Ammon's horn (tissue), 1 donor: ENCODE data around the gene WDR72.
A peak's percentile ranks its signal among the peaks of the same experiment; 100 is the strongest.
"Not testable (repeated sequence)": the region's sequence is repeated elsewhere in the genome, so short reads cannot be mapped to it uniquely, and the experiment has no call there.

Source experiments
- DNase-seq: peaks from one replicate; pipeline ENCODE4 v3.0.0-alpha.2; 2016; ENCODE audit warnings: low spot score

Gene WDR72

GRCh38 chr15:53589520-53590057, 169.9 kb downstream of the WDR72 start:
- DNase-seq = no peak

GRCh38 chr15:53588773-53589172, 170.7 kb downstream of the WDR72 start:
- DNase-seq = no peak

GRCh38 chr15:53586799-53587198, 172.7 kb downstream of the WDR72 start:
- DNase-seq = peak; percentile 40

- no peak for DNase-seq
Measured at GRCh38 chr15:53581513-53581912, 177.9 kb downstream of the WDR72 start.

GRCh38 chr15:53580366-53580765, 179.1 kb downstream of the WDR72 start:
- peak; percentile 35 for DNase-seq

- DNase-seq = peak; percentile 8
Measured at GRCh38 chr15:53576841-53577240, 182.6 kb downstream of the WDR72 start.

GRCh38 chr15:53573091-53573490, 186.4 kb downstream of the WDR72 start:
- no peak for DNase-seq

- DNase-seq = no peak
Measured at GRCh38 chr15:53569751-53570480, 189.5 kb downstream of the WDR72 start.

- DNase-seq = no peak
Measured at GRCh38 chr15:53566912-53567311, 192.6 kb downstream of the WDR72 start.

- DNase-seq = no peak
Measured at GRCh38 chr15:53565721-53566120, 193.7 kb downstream of the WDR72 start.

GRCh38 chr15:53564647-53565046, 194.8 kb downstream of the WDR72 start:
- no peak for DNase-seq

GRCh38 chr15:53563627-53564026, 195.8 kb downstream of the WDR72 start:
- no peak for DNase-seq

- DNase-seq = no peak
Measured at GRCh38 chr15:53559364-53560277, 199.8 kb downstream of the WDR72 start.

GRCh38 chr15:53558384-53558783, 201.1 kb downstream of the WDR72 start:
- no peak for DNase-seq

- DNase-seq = no peak
Measured at GRCh38 chr15:53555226-53555625, 204.2 kb downstream of the WDR72 start.

GRCh38 chr15:53549697-53550305, 209.7 kb downstream of the WDR72 start:
- no peak for DNase-seq

GRCh38 chr15:53548236-53548635, 211.2 kb downstream of the WDR72 start:
- no peak for DNase-seq

GRCh38 chr15:53540626-53541300, 218.7 kb downstream of the WDR72 start:
- DNase-seq = not testable (repeated sequence)

GRCh38 chr15:53539878-53540277, 219.6 kb downstream of the WDR72 start:
- DNase-seq = no peak

GRCh38 chr15:53536479-53537120, 222.9 kb downstream of the WDR72 start:
- DNase-seq = no peak

GRCh38 chr15:53535886-53536285, 223.6 kb downstream of the WDR72 start:
- DNase-seq = no peak
